GM12864 (cell line): ENCODE measurements around the gene RIPPLY2.

Source experiments
- DNase-seq: peaks from one replicate; pipeline ENCODE4 v3.0.0-alpha.2; 2011; ENCODE audit warnings: low read depth
- H3K4me3 ChIP-seq: 2 replicates; pipeline ENCODE4 v1.5.1; 2011; ENCODE audit warnings: mild to moderate bottlenecking, low read depth, low read length, control low read depth
- TF ChIP-seq, protein P1 (sequence below): IDR thresholded peaks from 2 replicates; pipeline ENCODE4 v1.5.1; 2011; ENCODE audit warnings: low read depth, mild to moderate bottlenecking, moderate library complexity, low read length, control low read depth, inconsistent platforms; ENCODE audit errors: missing control alignments

Gene RIPPLY2

DNA sequence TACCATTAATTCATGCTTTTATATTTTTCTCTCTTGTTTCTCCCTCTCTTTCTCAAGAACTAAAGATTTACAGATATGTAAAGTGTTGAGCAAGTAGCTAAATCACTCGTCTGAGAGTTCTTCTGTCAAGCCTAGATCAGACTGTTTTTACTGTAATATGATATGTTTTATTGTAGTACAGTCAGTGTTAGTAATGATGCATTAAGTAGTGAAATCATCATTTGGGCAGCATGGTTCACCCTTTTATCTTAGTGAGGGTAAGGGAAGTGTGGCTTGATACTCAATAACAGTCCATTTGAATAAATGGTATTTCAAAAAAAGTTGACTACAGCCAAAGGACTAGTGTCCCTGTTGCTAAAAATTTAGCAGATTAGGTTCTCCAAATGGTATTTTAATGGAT, 15.5 kb downstream of the RIPPLY2 start:
- H3K4me3 ChIP-seq = no peak overlapping the region
- TF ChIP-seq, protein P1, sequence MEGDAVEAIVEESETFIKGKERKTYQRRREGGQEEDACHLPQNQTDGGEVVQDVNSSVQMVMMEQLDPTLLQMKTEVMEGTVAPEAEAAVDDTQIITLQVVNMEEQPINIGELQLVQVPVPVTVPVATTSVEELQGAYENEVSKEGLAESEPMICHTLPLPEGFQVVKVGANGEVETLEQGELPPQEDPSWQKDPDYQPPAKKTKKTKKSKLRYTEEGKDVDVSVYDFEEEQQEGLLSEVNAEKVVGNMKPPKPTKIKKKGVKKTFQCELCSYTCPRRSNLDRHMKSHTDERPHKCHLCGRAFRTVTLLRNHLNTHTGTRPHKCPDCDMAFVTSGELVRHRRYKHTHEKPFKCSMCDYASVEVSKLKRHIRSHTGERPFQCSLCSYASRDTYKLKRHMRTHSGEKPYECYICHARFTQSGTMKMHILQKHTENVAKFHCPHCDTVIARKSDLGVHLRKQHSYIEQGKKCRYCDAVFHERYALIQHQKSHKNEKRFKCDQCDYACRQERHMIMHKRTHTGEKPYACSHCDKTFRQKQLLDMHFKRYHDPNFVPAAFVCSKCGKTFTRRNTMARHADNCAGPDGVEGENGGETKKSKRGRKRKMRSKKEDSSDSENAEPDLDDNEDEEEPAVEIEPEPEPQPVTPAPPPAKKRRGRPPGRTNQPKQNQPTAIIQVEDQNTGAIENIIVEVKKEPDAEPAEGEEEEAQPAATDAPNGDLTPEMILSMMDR = no peak
- DNase-seq = no peak

DNA sequence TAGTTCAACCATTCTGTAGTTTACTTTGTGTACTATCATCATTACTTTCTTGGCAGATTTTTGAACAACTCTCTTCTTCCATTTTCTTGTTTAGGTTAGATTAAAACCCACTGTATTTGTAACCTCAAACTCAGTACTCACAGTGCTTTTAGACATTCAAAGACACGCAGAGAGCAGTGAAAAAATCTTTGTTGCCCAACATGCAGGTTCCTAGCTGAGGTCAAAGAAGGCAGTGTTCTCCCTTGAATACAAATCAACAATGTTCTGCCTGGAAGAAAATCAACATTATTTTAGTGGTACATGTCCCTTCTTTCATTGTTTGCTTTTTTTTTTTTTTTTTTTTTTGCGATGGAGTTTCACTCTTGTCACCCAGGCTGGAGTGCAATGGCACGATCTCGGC, 17.5 kb downstream of the RIPPLY2 start:
- H3K4me3 ChIP-seq = no peak overlapping the region
- DNase-seq = no peak
- TF ChIP-seq, protein P1 = no peak

DNA sequence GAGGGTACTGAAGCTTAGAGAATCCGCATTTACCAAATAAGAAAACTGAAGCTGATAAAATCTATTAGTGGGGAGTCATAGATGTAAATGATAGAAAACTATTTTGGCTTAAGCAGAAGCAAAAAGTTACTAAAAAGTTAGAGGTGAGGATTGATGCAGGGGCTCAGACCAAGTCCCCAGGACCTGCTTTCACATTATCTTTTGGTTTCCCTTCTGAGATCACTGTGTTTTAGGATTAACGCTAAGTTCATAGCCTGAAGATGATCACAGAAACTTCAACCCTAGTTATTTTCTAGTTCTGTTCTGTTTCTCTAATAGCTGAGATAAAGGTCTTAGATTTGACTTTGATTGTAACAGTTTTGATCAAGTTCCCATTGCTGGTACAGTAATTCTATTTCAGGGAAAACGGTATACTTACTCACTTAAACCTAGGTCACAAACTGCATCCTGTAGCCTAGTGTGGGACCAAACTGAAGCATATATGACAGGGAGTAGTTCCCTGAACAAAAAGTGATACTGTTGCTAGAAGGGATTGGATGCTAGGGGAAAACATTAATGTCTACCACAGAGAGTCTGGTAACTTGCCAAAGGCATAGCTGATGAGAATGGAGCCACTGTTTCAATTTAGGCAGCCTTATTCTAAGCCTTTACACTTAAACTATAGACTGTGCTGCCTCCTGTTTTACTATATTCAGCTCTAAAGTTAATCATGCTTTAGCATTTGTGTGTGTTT, 19.4 kb downstream of the RIPPLY2 start:
- TF ChIP-seq, protein P1 = no peak
- H3K4me3 ChIP-seq = no peak overlapping the region
- DNase-seq = no peak

DNA sequence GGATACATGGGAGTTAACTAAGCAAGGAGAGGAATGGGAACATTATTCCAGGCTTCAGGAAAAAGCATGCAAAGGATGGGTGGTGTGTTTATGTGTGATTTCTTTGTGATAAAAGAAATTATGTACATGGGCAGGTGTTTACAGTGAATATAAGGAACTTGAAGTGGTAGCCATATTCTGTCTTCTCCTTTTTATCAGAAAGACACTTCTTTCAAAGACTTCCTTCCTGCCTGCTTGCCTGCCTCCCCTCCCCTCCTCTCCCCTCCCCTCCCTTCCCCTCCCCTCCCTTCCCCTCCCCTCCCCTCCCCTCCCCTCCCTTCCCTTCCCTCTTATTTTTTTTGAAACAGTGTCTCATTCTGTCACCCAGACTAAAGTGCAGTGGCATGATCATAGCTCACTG, 20.7 kb downstream of the RIPPLY2 start:
- DNase-seq = no peak
- TF ChIP-seq, protein P1 = no peak
- H3K4me3 ChIP-seq = no peak overlapping the region

DNA sequence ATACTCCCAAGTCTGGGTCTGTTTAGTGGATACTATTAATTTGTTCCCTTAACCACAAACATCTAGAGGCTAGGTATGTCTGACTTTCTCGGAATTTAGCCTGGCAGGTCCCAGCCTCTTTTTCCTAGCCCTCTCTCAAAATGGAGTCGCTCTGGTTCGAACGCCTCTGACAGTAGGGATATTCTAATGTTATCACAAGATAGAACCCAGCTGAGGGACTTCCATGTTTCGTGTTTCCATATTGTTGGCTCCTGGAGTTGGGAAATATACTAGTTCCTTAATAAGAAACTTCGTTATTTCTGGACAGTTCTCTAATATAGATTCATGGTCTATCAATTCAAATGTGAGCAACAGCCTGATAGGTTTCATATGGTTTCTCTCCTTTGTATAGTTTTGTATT, 22.7 kb downstream of the RIPPLY2 start:
- DNase-seq = no peak
- TF ChIP-seq, protein P1 = no peak

DNA sequence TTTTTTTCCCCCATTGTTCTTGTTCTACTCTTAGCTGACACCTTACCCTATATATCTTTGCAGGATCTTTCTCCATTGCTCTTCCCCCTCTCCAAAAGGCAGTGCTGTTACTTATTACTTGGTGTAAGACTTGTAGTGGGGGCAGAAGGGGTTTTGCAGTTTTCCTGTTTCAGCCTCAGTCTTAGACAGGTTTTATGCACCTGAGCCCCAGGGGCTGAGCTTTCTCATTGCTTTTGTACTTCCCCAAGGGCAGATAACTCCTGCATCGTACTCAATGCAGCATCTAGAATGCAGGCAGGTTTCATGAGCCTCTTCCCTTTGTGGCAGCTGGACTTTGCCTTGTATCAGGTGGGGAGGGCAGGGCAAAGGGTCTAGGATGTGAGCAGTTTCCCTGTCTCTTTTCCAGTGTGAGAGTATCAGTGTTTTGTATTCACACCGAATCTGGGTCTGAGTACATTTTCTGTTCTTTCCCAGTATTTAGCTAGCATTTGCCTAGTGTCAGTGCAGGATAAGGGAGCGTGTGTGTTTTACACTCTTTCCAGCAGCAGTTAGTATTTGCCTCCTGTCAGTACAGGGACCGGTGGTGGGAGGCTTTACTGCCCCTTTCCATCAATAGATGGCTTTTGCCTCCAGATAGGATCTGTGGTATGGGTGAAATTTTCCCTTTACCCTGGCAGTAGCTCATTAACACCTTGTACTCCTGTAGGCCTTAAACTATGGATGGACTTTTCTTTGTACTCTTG, 25.9 kb downstream of the RIPPLY2 start:
- TF ChIP-seq, protein P1 = no peak
- DNase-seq = no peak
- no peak overlapping the region for H3K4me3 ChIP-seq

More for the DNA sequence above, 22.7 kb downstream of the RIPPLY2 start:
- no peak overlapping the region for H3K4me3 ChIP-seq
